GM18502 (cell line): Measurements from ENCODE around the gene NRG2.

Experiments used
- ATAC-seq: cut with Tn5 transposase; IDR thresholded peaks from one replicate; pipeline ENCODE4 v1.9.1; 2021; ENCODE audit warnings: mild to moderate bottlenecking; ENCODE audit not compliant: unreplicated experiment, poor library complexity

Gene NRG2

GRCh38 chr5:139806726-139807646 is 236.1 kb downstream of the NRG2 start:
- ATAC-seq, result no peak

- ATAC-seq, result no peak
Measured at GRCh38 chr5:139806111-139806510, 237.0 kb downstream of the NRG2 start.

GRCh38 chr5:139805545-139805944 is 237.6 kb downstream of the NRG2 start:
- no peak for ATAC-seq

GRCh38 chr5:139804800-139805397 is 238.2 kb downstream of the NRG2 start:
- ATAC-seq, result no peak

GRCh38 chr5:139803978-139804377 is 239.1 kb downstream of the NRG2 start:
- no peak for ATAC-seq

- no peak for ATAC-seq
Measured at GRCh38 chr5:139799359-139799758, 243.7 kb downstream of the NRG2 start.

GRCh38 chr5:139798883-139799282 is 244.2 kb downstream of the NRG2 start:
- no peak for ATAC-seq

GRCh38 chr5:139797856-139798510 is 245.1 kb downstream of the NRG2 start:
- no peak for ATAC-seq

- ATAC-seq, result no peak
Measured at GRCh38 chr5:139797335-139797734, 245.8 kb downstream of the NRG2 start.
